Neutrophil (primary cell): Measurements from ENCODE around the gene TMEM207.

Experiments used
- H3K27ac ChIP-seq: fragments of 200-600 bp; sonication (generic); 2 replicates; pipeline ENCODE4 v1.5.1; 2016; ENCODE audit warnings: mild to moderate bottlenecking, moderate library complexity
- H3K27me3 ChIP-seq: fragments of 200-600 bp; sonication (generic); 2 replicates; pipeline ENCODE4 v1.6.0; 2016; ENCODE audit warnings: mild to moderate bottlenecking
- H3K36me3 ChIP-seq: fragments of 200-600 bp; sonication (generic); 2 replicates; pipeline ENCODE4 v1.5.1; 2017
- H3K4me1 ChIP-seq, 2 experiments: fragments of 200-600 bp in 1 of 2; sonication (generic) in 1 of 2; 1 replicate in 1 of 2; 2 replicates in 1 of 2; pipeline versions ENCODE4 v1.5.1 to v1.6.1; 2013 to 2016; ENCODE audit warnings: low read depth in 1 of 2, low read length in 1 of 2, mild to moderate bottlenecking in 1 of 2, moderate library complexity in 1 of 2; ENCODE audit not compliant: control insufficient read depth in 1 of 2, insufficient read depth in 1 of 2
- H3K4me3 ChIP-seq, 2 experiments: fragments of 200-600 bp in 1 of 2; sonication (generic) in 1 of 2; 1 replicate in 1 of 2; 2 replicates in 1 of 2; pipeline ENCODE4 v1.5.1; 2013 to 2016; ENCODE audit warnings: low read depth in 1 of 2, low read length in 1 of 2, mild to moderate bottlenecking in 1 of 2, moderate library complexity in 1 of 2
- H3K9me3 ChIP-seq: fragments of 200-600 bp; sonication (generic); 2 replicates; pipeline ENCODE4 v1.5.1; 2016
- TF ChIP-seq, protein P1 (sequence below): fragments of 200-600 bp; sonication (generic); IDR thresholded peaks from 2 replicates; pipeline ENCODE4 v1.5.1; 2016; ENCODE audit warnings: antibody characterized with exemption

TMEM207 gene

DNA sequence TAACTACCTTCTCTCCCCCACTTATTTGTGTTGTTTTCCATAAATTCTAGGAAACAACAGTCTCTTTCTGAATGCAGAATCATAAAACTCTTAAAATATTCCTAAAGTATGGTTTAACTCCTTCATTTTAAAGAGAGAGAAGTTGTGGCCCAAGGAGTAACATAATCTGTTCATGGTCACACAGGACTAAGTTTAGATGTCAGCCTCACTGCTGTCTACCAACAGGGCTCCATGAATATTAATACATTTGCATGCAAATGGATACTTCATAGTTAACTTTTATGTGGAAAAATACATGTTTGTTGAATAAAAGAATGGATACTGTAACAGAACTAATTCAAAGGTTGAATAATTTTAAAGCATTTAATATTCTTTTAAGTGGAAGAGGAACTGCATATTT, 45.7 kb upstream of the TMEM207 start:
- no peak overlapping the region for H3K27ac ChIP-seq
- no peak overlapping the region for H3K4me3 ChIP-seq
- no peaks in the 10 kb centered on the region for H3K4me1 ChIP-seq
- H3K9me3 ChIP-seq = no peaks in the 10 kb centered on the region
- TF ChIP-seq, protein P1, sequence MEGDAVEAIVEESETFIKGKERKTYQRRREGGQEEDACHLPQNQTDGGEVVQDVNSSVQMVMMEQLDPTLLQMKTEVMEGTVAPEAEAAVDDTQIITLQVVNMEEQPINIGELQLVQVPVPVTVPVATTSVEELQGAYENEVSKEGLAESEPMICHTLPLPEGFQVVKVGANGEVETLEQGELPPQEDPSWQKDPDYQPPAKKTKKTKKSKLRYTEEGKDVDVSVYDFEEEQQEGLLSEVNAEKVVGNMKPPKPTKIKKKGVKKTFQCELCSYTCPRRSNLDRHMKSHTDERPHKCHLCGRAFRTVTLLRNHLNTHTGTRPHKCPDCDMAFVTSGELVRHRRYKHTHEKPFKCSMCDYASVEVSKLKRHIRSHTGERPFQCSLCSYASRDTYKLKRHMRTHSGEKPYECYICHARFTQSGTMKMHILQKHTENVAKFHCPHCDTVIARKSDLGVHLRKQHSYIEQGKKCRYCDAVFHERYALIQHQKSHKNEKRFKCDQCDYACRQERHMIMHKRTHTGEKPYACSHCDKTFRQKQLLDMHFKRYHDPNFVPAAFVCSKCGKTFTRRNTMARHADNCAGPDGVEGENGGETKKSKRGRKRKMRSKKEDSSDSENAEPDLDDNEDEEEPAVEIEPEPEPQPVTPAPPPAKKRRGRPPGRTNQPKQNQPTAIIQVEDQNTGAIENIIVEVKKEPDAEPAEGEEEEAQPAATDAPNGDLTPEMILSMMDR = no peak
- H3K36me3 ChIP-seq = no peaks in the 10 kb centered on the region
- peaks cover 36% of the 10 kb centered on the region for H3K27me3 ChIP-seq

DNA sequence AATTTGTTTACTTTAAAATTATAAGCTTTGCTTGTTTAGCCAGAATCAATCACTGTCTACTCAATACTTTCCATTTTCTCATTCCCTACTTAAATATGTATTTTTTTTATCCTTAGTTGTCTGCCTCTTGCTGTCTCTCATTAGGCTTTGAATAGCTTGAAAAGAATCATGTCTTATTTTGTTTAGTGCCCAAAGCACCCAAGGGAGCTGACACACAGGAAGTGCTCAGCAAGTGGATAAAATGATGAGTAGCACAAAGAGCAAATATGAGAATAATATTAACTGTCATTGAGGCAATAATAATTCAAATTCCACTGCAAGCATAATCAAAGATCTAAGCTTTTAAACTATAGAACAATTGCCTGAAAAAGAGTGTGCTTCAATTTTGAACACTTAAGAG, 45.2 kb upstream of the TMEM207 start:
- H3K9me3 ChIP-seq = no peaks in the 10 kb centered on the region
- H3K4me1 ChIP-seq = no peaks in the 10 kb centered on the region
- TF ChIP-seq, protein P1 = no peak
- peaks cover 41% of the 10 kb centered on the region for H3K27me3 ChIP-seq
- no peaks in the 10 kb centered on the region for H3K36me3 ChIP-seq
- no peak overlapping the region for H3K4me3 ChIP-seq
- no peak overlapping the region for H3K27ac ChIP-seq

DNA sequence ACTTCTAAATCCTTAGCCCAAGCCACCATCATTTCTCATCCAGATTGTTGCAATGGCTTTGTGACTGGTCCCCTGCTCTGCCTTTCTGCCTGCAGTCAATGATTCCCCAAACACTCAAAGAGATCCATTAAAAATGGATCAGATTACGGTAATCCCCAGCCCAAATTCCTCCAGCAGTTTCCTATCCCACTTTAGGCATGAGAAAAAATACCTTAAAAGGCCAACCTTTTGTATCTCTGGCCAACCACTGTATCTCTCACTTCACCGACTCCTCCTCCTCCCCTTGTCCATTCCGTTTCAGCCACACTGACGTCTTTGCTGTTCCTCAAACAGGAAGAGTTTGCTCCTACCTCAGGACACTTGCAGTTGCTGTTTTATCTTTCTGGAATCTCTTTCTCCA, 43.3 kb upstream of the TMEM207 start:
- peaks cover 39% of the 10 kb centered on the region for H3K27me3 ChIP-seq
- no peaks in the 10 kb centered on the region for H3K36me3 ChIP-seq
- no peak overlapping the region for H3K27ac ChIP-seq
- TF ChIP-seq, protein P1 = no peak
- no peaks in the 10 kb centered on the region for H3K9me3 ChIP-seq
- no peak overlapping the region for H3K4me3 ChIP-seq
- H3K4me1 ChIP-seq = no peaks in the 10 kb centered on the region

DNA sequence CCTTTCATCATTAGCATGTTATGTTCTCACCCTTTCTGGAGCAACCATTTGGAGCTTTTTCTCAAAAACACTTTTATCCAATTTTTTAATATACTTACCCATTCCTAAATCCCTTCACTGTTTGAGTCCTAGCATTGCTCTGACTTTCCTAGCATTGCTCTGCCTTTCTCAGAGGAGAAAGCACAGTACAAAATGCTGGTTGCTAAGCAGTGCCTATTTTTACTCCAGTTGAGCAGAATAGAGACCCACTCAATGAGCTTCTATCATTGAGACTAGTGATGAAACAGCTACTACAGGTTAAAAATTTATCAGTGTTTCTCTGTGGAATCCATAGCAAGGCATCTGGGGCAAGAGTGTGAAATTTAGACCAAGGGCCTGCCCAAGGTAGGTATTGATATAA, 42.4 kb upstream of the TMEM207 start:
- Histone ChIP-seq H3K36me3 (no peaks in the 10 kb centered on the region), H3K27me3 (peaks cover 40% of the 10 kb centered on the region), H3K4me3 (no peak overlapping the region), H3K4me1 (no peaks in the 10 kb centered on the region), H3K9me3 (no peaks in the 10 kb centered on the region), H3K27ac (no peak overlapping the region)
- TF ChIP-seq, protein P1 = no peak

DNA sequence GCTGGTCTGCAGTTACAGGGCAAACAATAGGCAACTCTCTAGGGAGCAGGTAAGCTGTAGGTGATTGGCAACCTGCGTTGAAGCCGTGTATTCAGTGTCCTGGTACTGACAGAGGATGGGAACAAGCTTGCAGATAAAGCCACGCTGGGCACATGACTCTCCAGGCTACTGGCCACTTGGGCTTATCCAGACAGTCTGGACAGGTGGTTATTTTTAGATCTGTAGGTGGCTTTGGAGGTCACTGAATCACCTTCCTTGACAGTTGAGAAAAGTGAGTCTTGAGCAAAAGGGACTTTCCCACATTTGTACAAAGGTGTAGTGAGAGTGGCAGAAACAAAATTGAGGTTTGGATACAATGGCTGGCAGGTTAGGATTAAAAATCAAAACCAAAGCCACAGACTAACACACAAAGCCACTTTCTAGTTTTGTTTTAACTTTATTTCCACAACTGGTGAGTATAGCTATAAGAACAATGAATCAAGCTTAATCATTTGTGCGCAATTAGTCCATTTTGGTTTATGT, 41.9 kb upstream of the TMEM207 start:
- H3K9me3 ChIP-seq = no peaks in the 10 kb centered on the region
- H3K36me3 ChIP-seq = no peaks in the 10 kb centered on the region
- H3K27ac ChIP-seq = no peak overlapping the region
- no peak overlapping the region for H3K4me3 ChIP-seq
- H3K4me1 ChIP-seq = no peaks in the 10 kb centered on the region
- TF ChIP-seq, protein P1 = no peak
- peaks cover 46% of the 10 kb centered on the region for H3K27me3 ChIP-seq
